IMR-90 (cell line): Measurements from ENCODE around the gene PLBD2. TPM values are rescaled to one million over a fixed set of nuclear protein-coding genes. Genes with fewer than 3 reads are reported as not detected.

Source experiments
- ATAC-seq: fragments of 200-7000 bp; cut with Tn5 transposase; 2 replicates; pipeline ENCODE4 v1.9.1; 2020; ENCODE audit warnings: low read depth, mild to moderate bottlenecking, moderate library complexity
- BruUV-seq: library from RNA; stranded (reverse); fragments of 400-500 nt; replicated peaks from 2 replicates; lab custom pipeline; 2021; lab: Mats Ljungman, UMichigan
- CTCF ChIA-PET: fragments of 300-600 bp; formaldehyde crosslinking; extraction: SDS; loops from one replicate; lab custom pipeline; 2021; ENCODE audit warnings: antibody characterized with exemption; lab: Yijun Ruan, JAX
- POLR2A ChIA-PET: fragments of 300-600 bp; sonication (Branson Sonifier 250); formaldehyde crosslinking; loops from one replicate; lab custom pipeline; 2022; ENCODE audit warnings: antibody characterized with exemption; ENCODE audit not compliant: unreplicated experiment; lab: Charles Lee
- DNase-seq: peaks from one replicate; pipeline ENCODE4 v3.0.0; 2013
- H2AFZ ChIP-seq: replicated peaks from 2 replicates; pipeline ENCODE3; 2013; ENCODE audit warnings: low read length, mild to moderate bottlenecking; ENCODE audit not compliant: poor library complexity
- H2AK5ac ChIP-seq: 2 replicates; pipeline ENCODE4 v1.6.1; 2013; ENCODE audit warnings: low read depth, low read length, inconsistent platforms
- H2AK9ac ChIP-seq: replicated peaks from 2 replicates; pipeline ENCODE3; 2013; ENCODE audit warnings: mild to moderate bottlenecking, low read depth, low read length, moderate library complexity; ENCODE audit not compliant: poor library complexity
- H2BK120ac ChIP-seq: 2 replicates; pipeline ENCODE4 v1.6.1; 2013; ENCODE audit warnings: low read depth, low read length, inconsistent platforms
- H2BK15ac ChIP-seq: 3 replicates; pipeline ENCODE4 v1.6.1; 2013; ENCODE audit warnings: low read depth, low read length, inconsistent platforms
- H2BK20ac ChIP-seq: 2 replicates; pipeline ENCODE4 v1.6.1; 2013; ENCODE audit warnings: low read depth, mild to moderate bottlenecking, inconsistent platforms, low read length, moderate library complexity
- H2BK5ac ChIP-seq: 2 replicates; pipeline ENCODE4 v1.6.1; 2013; ENCODE audit warnings: mild to moderate bottlenecking, low read depth, low read length, inconsistent platforms; ENCODE audit not compliant: poor library complexity, severe bottlenecking
- H3K14ac ChIP-seq: replicated peaks from 2 replicates; pipeline ENCODE4 v1.6.1; 2013; ENCODE audit warnings: low read depth, low read length, inconsistent platforms
- H3K18ac ChIP-seq: 2 replicates; pipeline ENCODE4 v1.6.1; 2013; ENCODE audit warnings: low read depth, low read length, control low read depth
- H3K23ac ChIP-seq: 2 replicates; pipeline ENCODE4 v1.6.1; 2013; ENCODE audit warnings: low read depth, low read length, inconsistent platforms
- H3K27ac ChIP-seq: 2 replicates; pipeline ENCODE4 v1.5.1; 2013; ENCODE audit warnings: mild to moderate bottlenecking, control low read depth, low read length; ENCODE audit not compliant: insufficient read depth
- H3K27me3 ChIP-seq: 2 replicates; pipeline ENCODE4 v1.6.1; 2013; ENCODE audit warnings: low read length; ENCODE audit not compliant: control insufficient read depth, insufficient read depth
- H3K36me3 ChIP-seq: 2 replicates; pipeline ENCODE4 v1.6.1; 2013; ENCODE audit warnings: low read length, mixed read lengths; ENCODE audit not compliant: control insufficient read depth, insufficient read depth
- H3K4ac ChIP-seq: 2 replicates; pipeline ENCODE4 v1.6.1; 2013; ENCODE audit warnings: low read depth, low read length, inconsistent platforms
- H3K4me1 ChIP-seq: 2 replicates; pipeline ENCODE4 v1.6.1; 2013; ENCODE audit warnings: low read length, mixed read lengths; ENCODE audit not compliant: control insufficient read depth, insufficient read depth
- H3K4me2 ChIP-seq: 2 replicates; pipeline ENCODE4 v1.6.1; 2013; ENCODE audit warnings: low read depth, mild to moderate bottlenecking, control low read depth, low read length, moderate library complexity
- H3K4me3 ChIP-seq: 2 replicates; pipeline ENCODE4 v1.5.1; 2013; ENCODE audit warnings: low read depth, mild to moderate bottlenecking, control low read depth, low read length, moderate library complexity; ENCODE audit not compliant: insufficient read depth
- H3K56ac ChIP-seq: 2 replicates; pipeline ENCODE4 v1.6.1; 2013; ENCODE audit warnings: low read length, inconsistent platforms; ENCODE audit not compliant: insufficient read depth; ENCODE audit errors: extremely low read depth
- H3K79me1 ChIP-seq, 2 experiments: 2 replicates each; pipeline ENCODE4 v1.6.1; 2013; ENCODE audit warnings: low read length in 2 of 2, inconsistent platforms in 1 of 2, low read depth in 1 of 2
- H3K9ac ChIP-seq: 2 replicates; pipeline ENCODE4 v1.6.1; 2013; ENCODE audit warnings: low read depth, low read length, control low read depth
- H3K9me1 ChIP-seq: 2 replicates; pipeline ENCODE4 v1.6.1; 2013; ENCODE audit warnings: low read length, inconsistent platforms; ENCODE audit not compliant: insufficient read depth
- H3K9me3 ChIP-seq: 2 replicates; pipeline ENCODE4 v1.6.1; 2013; ENCODE audit warnings: low read length; ENCODE audit not compliant: control insufficient read depth, insufficient read depth
- H4K20me1 ChIP-seq: 2 replicates; pipeline ENCODE4 v1.6.1; 2013; ENCODE audit warnings: low read length, inconsistent platforms; ENCODE audit not compliant: insufficient read depth
- H4K5ac ChIP-seq: 2 replicates; pipeline ENCODE4 v1.6.1; 2013; ENCODE audit warnings: mild to moderate bottlenecking, low read depth, low read length, control low read depth
- H4K8ac ChIP-seq, 2 experiments: 2 replicates each; pipeline ENCODE4 v1.6.1; 2013; ENCODE audit warnings: low read depth in 2 of 2, low read length in 2 of 2, control low read depth in 1 of 2, inconsistent platforms in 1 of 2
- H4K91ac ChIP-seq: 2 replicates; pipeline ENCODE4 v1.6.1; 2013; ENCODE audit warnings: low read depth, low read length, inconsistent platforms; ENCODE audit not compliant: insufficient read depth
- CEBPB ChIP-seq: IDR thresholded peaks from 2 replicates; pipeline ENCODE4 v1.6.1; 2012; ENCODE audit warnings: low read depth, low read length, improper control_type of control experiment
- CHD1 ChIP-seq: IDR thresholded peaks from 2 replicates; pipeline ENCODE4 v1.6.1; 2012; ENCODE audit warnings: low read depth, low read length, improper control_type of control experiment
- ELK1 ChIP-seq: fragments of 150-350 bp; IDR thresholded peaks from 2 replicates; pipeline ENCODE4 v1.6.1; 2016; ENCODE audit warnings: low read depth, mild to moderate bottlenecking, low read length, moderate library complexity, borderline replicate concordance
- FOS ChIP-seq: fragments of 150-350 bp; IDR thresholded peaks from 2 replicates; pipeline ENCODE4 v1.6.1; 2016; ENCODE audit warnings: low read depth, low read length
- MAFK ChIP-seq: IDR thresholded peaks from 2 replicates; pipeline ENCODE4 v1.6.1; 2012; ENCODE audit warnings: low read depth, low read length, improper control_type of control experiment
- MAZ ChIP-seq: IDR thresholded peaks from 2 replicates; pipeline ENCODE4 v1.6.1; 2012; ENCODE audit warnings: low read depth, mild to moderate bottlenecking, low read length, improper control_type of control experiment, moderate library complexity, borderline replicate concordance
- MXI1 ChIP-seq: IDR thresholded peaks from 2 replicates; pipeline ENCODE4 v1.6.1; 2012; ENCODE audit warnings: low read depth, mild to moderate bottlenecking, low read length, moderate library complexity, borderline replicate concordance
- NFE2L2 ChIP-seq: fragments of 150-350 bp; IDR thresholded peaks from 2 replicates; pipeline ENCODE4 v1.6.1; 2016; ENCODE audit warnings: low read depth, mild to moderate bottlenecking, low read length
- RAD21 ChIP-seq: IDR thresholded peaks from 2 replicates; pipeline ENCODE4 v1.6.1; 2012; ENCODE audit warnings: low read length, improper control_type of control experiment
- RCOR1 ChIP-seq: IDR thresholded peaks from 2 replicates; pipeline ENCODE4 v1.6.1; 2012; ENCODE audit warnings: mild to moderate bottlenecking, low read length, improper control_type of control experiment; ENCODE audit not compliant: insufficient replicate concordance
- RFX5 ChIP-seq: IDR thresholded peaks from 2 replicates; pipeline ENCODE4 v1.8.0; 2012; ENCODE audit warnings: low read depth, mild to moderate bottlenecking, low read length, moderate library complexity
- USF2 ChIP-seq: fragments of 150-350 bp; IDR thresholded peaks from 2 replicates; pipeline ENCODE4 v1.6.1; 2017; ENCODE audit warnings: mild to moderate bottlenecking, antibody characterized with exemption, low read length, low read depth
- WGBS, 2 experiments: methylation state at CpG; one replicate each; pipeline versions ENCODE4 v1.1.5 to v1.1.7; 2013; ENCODE audit warnings: missing lambda C conversion rate in 2 of 2; ENCODE audit not compliant: insufficient read length in 1 of 2; ENCODE audit errors: extremely low coverage in 2 of 2; 5-methylcytosine and 5-hydroxymethylcytosine counted together
- dilution Hi-C: fragments of 300-500 bp; cut with HindIII; formaldehyde crosslinking; loops from one replicate; pipeline ENCODE4 v1.14.3; 2018; ENCODE audit warnings: low sequenced_read_pairs; ENCODE audit not compliant: unreplicated experiment
- in situ Hi-C: fragments of 300-500 bp; cut with MboI; formaldehyde crosslinking; loops from 3 replicates; pipeline ENCODE4 v1.14.3; 2019; ENCODE audit warnings: low sequenced_read_pairs, inconsistent platforms, mixed read lengths
- intact Hi-C: fragments of 100-400 bp; cut with micrococcal nuclease; formaldehyde crosslinking; loops from 2 replicates; pipeline ENCODE4 v1.10.0; 2022
- polyA plus RNA-seq, 3 experiments: library from polyadenylated mRNA; depleted of rRNA; stranded (reverse); fragments of >200 nt; gene quantifications; 2 replicates each; pipeline ENCODE4 v1.2.3, GENCODE V29; 2012; ENCODE audit warnings: low replicate concordance in 1 of 3
- total RNA-seq: library from RNA; depleted of rRNA; stranded (reverse); fragments of >200 nt; gene quantifications from 2 replicates; pipeline ENCODE4 v1.2.3, GENCODE V29; 2012

The PLBD2 gene
- total and polyA plus RNA-seq, 2 of the 4 experiments (the other 2 are of a cell fraction) = 7.3 to 44.5 TPM

- CTCF ChIA-PET = interaction anchor here (0.6 kb wide), 1 partner anchor 839 kb away, joined by 3 read pairs; no protein-coding TSS in a partner anchor
- BruUV-seq = no TSS peak
- no peaks in the 10 kb centered on the region for H3K27me3 ChIP-seq
- peaks cover 0 to 10% of the 10 kb centered on the region in 2 experiments; a peak in 1 of 4 replicates for H3K79me1 ChIP-seq
- H2AK9ac ChIP-seq = no peak overlapping the region
- ATAC-seq = no peak
- TF ChIP-seq MXI1 (no peak), ELK1 (no peak), RCOR1 (no peak), FOS (no peak), RAD21 (no peak), USF2 (no peak), CEBPB (no peak), MAFK (no peak), CHD1 (no peak), RFX5 (no peak), NFE2L2 (no peak), MAZ (no peak)
- H4K8ac ChIP-seq = no peak overlapping the region
- no peak overlapping the region for H4K91ac ChIP-seq
- H3K9me1 ChIP-seq = 0 out of 2 replicates have a peak, but pooled peaks cover 3% of the 10 kb centered on the region
- H3K14ac ChIP-seq = no peak overlapping the region
- no peak overlapping the region for H3K27ac ChIP-seq
- in situ Hi-C loops = no loop called here
- intact Hi-C loops = no loop called here
- no peak overlapping the region for H3K4me3 ChIP-seq
- no peak overlapping the region for H3K4ac ChIP-seq
- no peak overlapping the region for H4K5ac ChIP-seq
- H3K23ac ChIP-seq = no peak overlapping the region
- no peak overlapping the region for H2BK120ac ChIP-seq
- no peak overlapping the region for H3K56ac ChIP-seq
- dilution Hi-C loops = no loop called here
- no peak overlapping the region for H2BK20ac ChIP-seq
- no peaks in the 10 kb centered on the region for H4K20me1 ChIP-seq
- WGBS, 2 experiments = 94% methylated on average over 2 of the region's 5 CpGs; no CpG with 5 or more reads in 1 of the 2 experiments
- H3K9me3 ChIP-seq = no peaks in the 10 kb centered on the region
- H3K18ac ChIP-seq = no peak overlapping the region
- POLR2A ChIA-PET = no interaction called here
- H2AFZ ChIP-seq = no peak overlapping the region
- no peak overlapping the region for H2BK15ac ChIP-seq
- no peak overlapping the region for H3K4me2 ChIP-seq
- H3K36me3 ChIP-seq = peaks cover 10% of the 10 kb centered on the region; the same call in 1 of the 2 replicates
- no peak overlapping the region for H2AK5ac ChIP-seq
- H3K4me1 ChIP-seq = peaks cover 2% of the 10 kb centered on the region; the same call in 1 of the 2 replicates
- H3K9ac ChIP-seq = no peak overlapping the region
- DNase-seq = no peak
- no peak overlapping the region for H2BK5ac ChIP-seq
These were observed 30.0 kb upstream of the PLBD2 start for GRCh38 chr12:113328368-113328889.
